ENCODE measurements around the gene ZBTB7C. TPM values are rescaled to one million over a fixed set of nuclear protein-coding genes. Genes with fewer than 3 reads are reported as not detected.

The ZBTB7C gene
- total and polyA plus RNA-seq, 4 donors: 0.19 to 1.1 (median 0.45) TPM

DNA sequence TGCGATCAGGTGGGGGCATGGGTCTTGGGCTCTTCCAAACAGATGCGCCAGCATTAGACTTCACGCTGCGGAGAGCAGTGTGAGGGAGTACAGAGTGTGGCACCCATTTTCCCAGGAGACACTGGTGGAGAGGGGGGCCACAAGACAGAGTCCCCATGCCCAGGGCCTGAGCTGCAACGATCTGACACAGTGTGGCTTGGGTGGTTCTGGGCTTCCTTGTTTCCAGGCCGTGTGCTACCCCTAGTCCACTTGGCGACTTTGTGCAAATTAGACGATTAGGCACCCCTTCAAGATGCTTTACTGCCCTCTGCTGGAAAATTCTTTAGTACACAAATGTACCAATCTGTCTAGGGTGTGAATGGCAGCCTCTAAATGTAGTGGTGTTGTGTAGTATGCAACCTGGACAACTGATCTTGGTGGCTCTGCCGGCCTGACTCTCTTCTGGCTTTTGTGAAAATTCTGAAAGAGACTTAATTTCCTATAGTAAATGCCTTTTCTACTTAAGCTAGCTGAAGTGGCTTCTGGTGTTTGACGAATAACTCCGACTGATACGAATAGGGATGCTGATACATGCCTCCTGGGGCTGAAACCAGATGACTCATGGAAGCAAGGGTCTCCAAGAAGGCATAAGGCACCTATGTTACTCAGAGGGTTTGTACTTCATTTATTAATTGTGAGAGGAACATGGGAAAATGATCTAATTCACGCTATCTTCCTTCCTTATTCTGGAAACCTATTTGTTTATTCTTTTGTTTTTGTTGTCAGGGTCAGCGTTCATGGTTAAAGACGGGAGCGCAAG, 386.5 kb downstream of the ZBTB7C start:
- WGBS: 60% methylated on average over 16 of the region's 16 CpGs
- no peak for DNase-seq (ENCODE audit: low spot score)
- Histone ChIP-seq H3K4me3 (ENCODE audit: low read depth in 1 of 3, low read length in 3 of 3) (no peak overlapping the region), H3K4me1 (ENCODE audit: control insufficient read depth in 4 of 4, insufficient read depth in 4 of 4, low read length in 3 of 4) (peaks cover 0 to 2% (median under 1%) of the 10 kb centered on the region in 4 donors), H3K27me3 (ENCODE audit: control insufficient read depth in 4 of 4, insufficient read depth in 4 of 4, low read length in 3 of 4) (no peaks in the 10 kb centered on the region), H3K9me3 (ENCODE audit: control insufficient read depth in 4 of 4, low read length in 3 of 4) (no peaks in the 10 kb centered on the region), H3K36me3 (ENCODE audit: control insufficient read depth in 4 of 4, insufficient read depth in 3 of 4, low read depth in 1 of 4, low read length in 3 of 4) (no peaks in the 10 kb centered on the region), H3K9ac (ENCODE audit: low read depth in 1 of 2, low read length in 2 of 2) (no peak overlapping the region), H3K27ac (ENCODE audit: low read depth in 1 of 2, low read length in 2 of 2) (no peak overlapping the region)
- TF ChIP-seq FOXA1 (IDR thresholded peaks at IDR 0.05) (no peak), RAD21 (IDR thresholded peaks at IDR 0.05) (peak; percentile 84 to 88)
- TF ChIP-seq, protein P1, sequence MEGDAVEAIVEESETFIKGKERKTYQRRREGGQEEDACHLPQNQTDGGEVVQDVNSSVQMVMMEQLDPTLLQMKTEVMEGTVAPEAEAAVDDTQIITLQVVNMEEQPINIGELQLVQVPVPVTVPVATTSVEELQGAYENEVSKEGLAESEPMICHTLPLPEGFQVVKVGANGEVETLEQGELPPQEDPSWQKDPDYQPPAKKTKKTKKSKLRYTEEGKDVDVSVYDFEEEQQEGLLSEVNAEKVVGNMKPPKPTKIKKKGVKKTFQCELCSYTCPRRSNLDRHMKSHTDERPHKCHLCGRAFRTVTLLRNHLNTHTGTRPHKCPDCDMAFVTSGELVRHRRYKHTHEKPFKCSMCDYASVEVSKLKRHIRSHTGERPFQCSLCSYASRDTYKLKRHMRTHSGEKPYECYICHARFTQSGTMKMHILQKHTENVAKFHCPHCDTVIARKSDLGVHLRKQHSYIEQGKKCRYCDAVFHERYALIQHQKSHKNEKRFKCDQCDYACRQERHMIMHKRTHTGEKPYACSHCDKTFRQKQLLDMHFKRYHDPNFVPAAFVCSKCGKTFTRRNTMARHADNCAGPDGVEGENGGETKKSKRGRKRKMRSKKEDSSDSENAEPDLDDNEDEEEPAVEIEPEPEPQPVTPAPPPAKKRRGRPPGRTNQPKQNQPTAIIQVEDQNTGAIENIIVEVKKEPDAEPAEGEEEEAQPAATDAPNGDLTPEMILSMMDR (IDR thresholded peaks at IDR 0.05; ENCODE audit: low read depth, low read length, missing input control): peak; percentile 57

DNA sequence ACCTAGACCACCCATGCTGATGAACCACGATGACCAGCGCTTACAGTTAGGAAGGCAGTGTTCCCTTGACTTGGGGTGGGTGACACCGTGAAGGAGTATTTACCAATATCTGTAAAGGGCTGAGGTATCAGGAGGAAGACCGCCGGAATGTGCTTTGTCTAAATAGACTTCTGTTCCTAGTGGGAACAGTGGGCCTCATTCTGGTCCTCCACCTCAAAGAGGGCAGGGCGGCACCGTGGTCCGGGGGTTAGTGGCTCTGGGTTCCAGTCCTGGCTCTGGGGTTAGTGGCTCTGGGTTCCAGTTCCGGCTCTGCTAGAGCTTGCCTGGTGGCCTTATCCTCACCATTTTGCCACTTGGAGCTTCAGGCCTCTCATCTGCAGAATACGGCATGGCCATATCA, 387.2 kb downstream of the ZBTB7C start:
- H3K4me3 ChIP-seq (ENCODE audit: low read depth in 1 of 3, low read length in 3 of 3): no peak overlapping the region
- WGBS: 89% methylated on average over 10 of the region's 10 CpGs
- no peaks in the 10 kb centered on the region for H3K27me3 ChIP-seq (ENCODE audit: control insufficient read depth in 4 of 4, insufficient read depth in 4 of 4, low read length in 3 of 4)
- peaks cover 0 to 7% (median 2%) of the 10 kb centered on the region in 4 donors for H3K4me1 ChIP-seq (ENCODE audit: control insufficient read depth in 4 of 4, insufficient read depth in 4 of 4, low read length in 3 of 4)
- no peak overlapping the region for H3K9ac ChIP-seq (ENCODE audit: low read depth in 1 of 2, low read length in 2 of 2)
- H3K27ac ChIP-seq (ENCODE audit: low read depth in 1 of 2, low read length in 2 of 2): no peak overlapping the region
- no peaks in the 10 kb centered on the region for H3K36me3 ChIP-seq (ENCODE audit: control insufficient read depth in 4 of 4, insufficient read depth in 3 of 4, low read depth in 1 of 4, low read length in 3 of 4)
- TF ChIP-seq GABPA (IDR thresholded peaks at IDR 0.05 in 1 of 2, conservative IDR thresholded peaks at IDR 0.05 in 1 of 2) (no peak), NR2F2 (IDR thresholded peaks at IDR 0.05) (no peak)
- TF ChIP-seq, protein P2, sequence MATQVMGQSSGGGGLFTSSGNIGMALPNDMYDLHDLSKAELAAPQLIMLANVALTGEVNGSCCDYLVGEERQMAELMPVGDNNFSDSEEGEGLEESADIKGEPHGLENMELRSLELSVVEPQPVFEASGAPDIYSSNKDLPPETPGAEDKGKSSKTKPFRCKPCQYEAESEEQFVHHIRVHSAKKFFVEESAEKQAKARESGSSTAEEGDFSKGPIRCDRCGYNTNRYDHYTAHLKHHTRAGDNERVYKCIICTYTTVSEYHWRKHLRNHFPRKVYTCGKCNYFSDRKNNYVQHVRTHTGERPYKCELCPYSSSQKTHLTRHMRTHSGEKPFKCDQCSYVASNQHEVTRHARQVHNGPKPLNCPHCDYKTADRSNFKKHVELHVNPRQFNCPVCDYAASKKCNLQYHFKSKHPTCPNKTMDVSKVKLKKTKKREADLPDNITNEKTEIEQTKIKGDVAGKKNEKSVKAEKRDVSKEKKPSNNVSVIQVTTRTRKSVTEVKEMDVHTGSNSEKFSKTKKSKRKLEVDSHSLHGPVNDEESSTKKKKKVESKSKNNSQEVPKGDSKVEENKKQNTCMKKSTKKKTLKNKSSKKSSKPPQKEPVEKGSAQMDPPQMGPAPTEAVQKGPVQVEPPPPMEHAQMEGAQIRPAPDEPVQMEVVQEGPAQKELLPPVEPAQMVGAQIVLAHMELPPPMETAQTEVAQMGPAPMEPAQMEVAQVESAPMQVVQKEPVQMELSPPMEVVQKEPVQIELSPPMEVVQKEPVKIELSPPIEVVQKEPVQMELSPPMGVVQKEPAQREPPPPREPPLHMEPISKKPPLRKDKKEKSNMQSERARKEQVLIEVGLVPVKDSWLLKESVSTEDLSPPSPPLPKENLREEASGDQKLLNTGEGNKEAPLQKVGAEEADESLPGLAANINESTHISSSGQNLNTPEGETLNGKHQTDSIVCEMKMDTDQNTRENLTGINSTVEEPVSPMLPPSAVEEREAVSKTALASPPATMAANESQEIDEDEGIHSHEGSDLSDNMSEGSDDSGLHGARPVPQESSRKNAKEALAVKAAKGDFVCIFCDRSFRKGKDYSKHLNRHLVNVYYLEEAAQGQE (IDR thresholded peaks at IDR 0.05): no peak
- no peaks in the 10 kb centered on the region for H3K9me3 ChIP-seq (ENCODE audit: control insufficient read depth in 4 of 4, low read length in 3 of 4)
- DNase-seq (ENCODE audit: low spot score): no peak

DNA sequence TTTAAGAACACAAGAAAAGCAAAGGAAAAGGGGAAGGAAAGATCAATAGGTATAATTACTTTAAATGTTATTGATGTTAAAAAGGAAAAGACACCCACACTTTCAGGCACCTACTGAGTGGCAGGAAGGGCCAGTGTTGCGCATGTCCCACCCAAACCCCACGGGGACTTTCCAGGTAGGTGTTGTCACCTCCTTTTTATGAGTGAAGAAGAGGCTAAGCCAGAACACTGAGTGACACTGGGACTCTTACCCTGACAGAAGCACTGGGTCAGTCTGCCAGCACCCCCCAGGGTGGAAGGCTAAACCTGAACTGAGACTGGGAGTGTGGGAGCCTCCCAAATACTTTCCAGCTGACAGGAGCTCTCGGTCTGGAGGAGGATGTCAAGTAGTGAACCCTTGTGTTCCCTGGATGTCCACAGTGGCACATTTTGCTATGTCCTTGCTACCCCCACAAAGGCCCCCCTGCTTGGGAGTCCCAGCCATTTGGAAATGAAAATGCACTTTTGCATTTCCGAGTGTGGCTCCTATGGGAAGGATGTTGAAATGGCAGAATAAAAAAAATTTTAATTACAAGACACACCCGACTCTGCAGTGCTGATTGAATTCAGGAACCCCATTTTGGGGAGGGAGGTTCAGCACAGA, 387.8 kb downstream of the ZBTB7C start:
- no peak for DNase-seq (ENCODE audit: low spot score)
- Histone ChIP-seq H3K9ac (ENCODE audit: low read depth in 1 of 2, low read length in 2 of 2) (no peak overlapping the region), H3K4me1 (ENCODE audit: control insufficient read depth in 4 of 4, insufficient read depth in 4 of 4, low read length in 3 of 4) (peaks cover 0 to 7% (median 2%) of the 10 kb centered on the region in 4 donors), H3K4me3 (ENCODE audit: low read depth in 1 of 3, low read length in 3 of 3) (no peak overlapping the region), H3K27ac (ENCODE audit: low read depth in 1 of 2, low read length in 2 of 2) (no peak overlapping the region), H3K36me3 (ENCODE audit: control insufficient read depth in 4 of 4, insufficient read depth in 3 of 4, low read depth in 1 of 4, low read length in 3 of 4) (no peaks in the 10 kb centered on the region), H3K9me3 (ENCODE audit: control insufficient read depth in 4 of 4, low read length in 3 of 4) (no peaks in the 10 kb centered on the region), H3K27me3 (ENCODE audit: control insufficient read depth in 4 of 4, insufficient read depth in 4 of 4, low read length in 3 of 4) (no peaks in the 10 kb centered on the region)
- WGBS: 71% methylated on average over 5 of the region's 5 CpGs
- TF ChIP-seq, protein P3, sequence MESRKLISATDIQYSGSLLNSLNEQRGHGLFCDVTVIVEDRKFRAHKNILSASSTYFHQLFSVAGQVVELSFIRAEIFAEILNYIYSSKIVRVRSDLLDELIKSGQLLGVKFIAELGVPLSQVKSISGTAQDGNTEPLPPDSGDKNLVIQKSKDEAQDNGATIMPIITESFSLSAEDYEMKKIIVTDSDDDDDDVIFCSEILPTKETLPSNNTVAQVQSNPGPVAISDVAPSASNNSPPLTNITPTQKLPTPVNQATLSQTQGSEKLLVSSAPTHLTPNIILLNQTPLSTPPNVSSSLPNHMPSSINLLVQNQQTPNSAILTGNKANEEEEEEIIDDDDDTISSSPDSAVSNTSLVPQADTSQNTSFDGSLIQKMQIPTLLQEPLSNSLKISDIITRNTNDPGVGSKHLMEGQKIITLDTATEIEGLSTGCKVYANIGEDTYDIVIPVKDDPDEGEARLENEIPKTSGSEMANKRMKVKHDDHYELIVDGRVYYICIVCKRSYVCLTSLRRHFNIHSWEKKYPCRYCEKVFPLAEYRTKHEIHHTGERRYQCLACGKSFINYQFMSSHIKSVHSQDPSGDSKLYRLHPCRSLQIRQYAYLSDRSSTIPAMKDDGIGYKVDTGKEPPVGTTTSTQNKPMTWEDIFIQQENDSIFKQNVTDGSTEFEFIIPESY (IDR thresholded peaks at IDR 0.05): no peak
- TF ChIP-seq, protein P4, sequence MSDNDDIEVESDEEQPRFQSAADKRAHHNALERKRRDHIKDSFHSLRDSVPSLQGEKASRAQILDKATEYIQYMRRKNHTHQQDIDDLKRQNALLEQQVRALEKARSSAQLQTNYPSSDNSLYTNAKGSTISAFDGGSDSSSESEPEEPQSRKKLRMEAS (IDR thresholded peaks at IDR 0.05): no peak
- TF ChIP-seq, protein P1 (IDR thresholded peaks at IDR 0.05; ENCODE audit: low read depth, low read length, missing input control): no peak
- TF ChIP-seq HNF4G (IDR thresholded peaks at IDR 0.05) (no peak), SP1 (IDR thresholded peaks at IDR 0.05) (no peak)
- TF ChIP-seq, protein P2 (IDR thresholded peaks at IDR 0.05): no peak

All from liver (tissue), 9 donors.